ENCODE data around the gene ZNF48.

ZNF48 gene

DNA sequence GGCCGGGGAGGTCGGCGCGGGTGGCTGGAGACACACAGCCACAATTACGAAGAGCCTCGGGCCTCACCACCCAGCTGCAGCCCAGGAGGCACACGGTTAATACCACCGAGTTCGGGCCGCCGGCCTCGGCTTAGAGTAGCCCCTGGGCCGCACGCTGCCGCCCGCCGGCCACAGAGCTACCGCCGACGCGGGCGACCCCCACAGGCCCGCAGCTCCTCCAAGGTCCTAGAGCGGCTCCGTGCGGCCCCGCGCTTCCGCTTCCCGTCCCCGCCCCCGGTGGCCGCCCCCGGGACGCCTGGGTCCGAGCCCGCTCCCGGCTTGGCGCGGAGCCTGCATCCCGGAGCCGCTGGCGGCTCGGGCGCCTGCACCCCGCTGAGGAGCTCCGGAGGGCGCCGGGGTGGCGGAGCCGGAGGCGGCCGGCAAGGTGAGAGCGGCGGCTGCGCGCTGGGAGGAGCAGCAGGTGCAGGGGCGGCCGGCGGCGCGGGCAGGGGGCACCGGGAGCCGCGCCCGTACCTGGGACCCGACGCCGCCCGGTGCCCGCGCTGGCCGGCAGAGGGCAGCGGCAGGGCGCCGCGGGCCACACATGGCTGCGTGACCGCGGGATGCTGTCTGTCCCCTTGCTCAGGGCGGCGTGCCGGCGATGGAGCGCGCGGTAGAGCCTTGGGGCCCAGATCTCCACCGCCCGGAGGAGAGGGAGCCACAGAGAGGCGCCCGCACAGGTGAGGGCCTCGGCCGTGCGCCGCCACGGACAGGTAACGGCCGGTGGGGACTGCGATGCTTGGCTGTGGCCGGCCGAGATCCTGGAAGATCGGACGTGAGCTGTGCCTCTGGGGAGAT lies at the start of gene ZNF48:
ZNF48 (plus strand) TSS at position 266 of the 837 bp plus-strand sequence; CDS start at position 641, 375 bp downstream.
- peak; percentile 80 for DNase-seq (ENCODE audit: low spot score)

DNA sequence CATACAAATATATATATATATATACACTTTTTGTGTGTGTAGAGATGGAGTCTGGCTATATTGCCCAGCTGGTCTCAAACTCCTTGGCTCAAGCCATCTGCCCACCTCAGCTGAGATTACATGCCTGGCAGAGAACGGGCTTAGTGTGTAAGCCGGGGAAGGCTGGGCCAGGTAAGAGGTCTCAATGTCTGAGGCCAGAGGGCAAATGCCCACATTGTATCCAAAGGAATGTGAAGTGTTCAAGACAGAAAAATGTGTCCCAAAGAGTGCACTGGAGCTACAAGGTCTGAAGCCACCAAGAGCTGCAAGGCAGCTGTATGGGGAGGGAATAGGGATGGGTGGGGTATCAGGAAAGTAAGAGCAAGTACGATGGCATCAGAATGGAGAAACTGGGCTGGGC lies 48.9 kb upstream of the ZNF48 start:
- no peak for DNase-seq (ENCODE audit: low spot score)

DNA sequence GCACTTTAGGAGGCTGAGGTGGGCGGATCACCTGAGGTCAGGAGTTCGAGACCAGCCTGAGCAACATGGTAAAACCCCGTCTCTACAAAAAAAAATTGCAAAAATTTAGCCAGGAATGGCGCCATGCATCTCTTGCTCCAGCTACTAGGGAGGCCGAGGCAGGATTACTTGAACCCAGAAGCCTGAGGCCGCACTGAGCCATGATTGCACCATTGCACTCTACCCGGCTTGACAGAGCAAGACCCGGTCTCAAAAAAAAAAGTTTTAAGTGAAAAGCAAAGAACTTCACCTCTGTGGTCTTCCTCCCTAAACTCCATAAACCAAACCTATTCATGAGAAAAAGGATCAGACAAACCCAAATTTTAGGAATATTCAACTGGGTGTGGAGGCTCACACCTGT lies 47.1 kb upstream of the ZNF48 start:
- DNase-seq (ENCODE audit: low spot score) = no peak

DNA sequence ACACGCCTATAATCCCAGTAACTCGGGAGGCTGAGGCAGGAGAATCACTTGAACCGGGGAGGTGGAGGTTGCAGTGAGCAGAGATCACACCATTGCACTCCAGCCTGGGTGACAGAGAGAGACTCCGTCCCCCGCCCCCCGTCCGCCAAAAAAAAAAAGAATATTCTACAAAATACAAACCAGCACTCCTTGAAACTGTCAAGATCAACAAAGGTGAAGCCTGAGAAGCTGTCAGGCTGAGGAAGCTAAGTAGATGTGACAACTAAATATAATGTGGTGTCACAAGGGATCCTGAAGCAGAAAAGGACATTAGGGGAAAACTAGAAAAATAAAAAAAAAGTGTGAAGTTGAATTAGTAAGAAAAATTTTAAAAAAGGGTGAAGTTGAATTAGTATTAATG lies 46.3 kb upstream of the ZNF48 start:
- no peak for DNase-seq (ENCODE audit: low spot score)

DNA sequence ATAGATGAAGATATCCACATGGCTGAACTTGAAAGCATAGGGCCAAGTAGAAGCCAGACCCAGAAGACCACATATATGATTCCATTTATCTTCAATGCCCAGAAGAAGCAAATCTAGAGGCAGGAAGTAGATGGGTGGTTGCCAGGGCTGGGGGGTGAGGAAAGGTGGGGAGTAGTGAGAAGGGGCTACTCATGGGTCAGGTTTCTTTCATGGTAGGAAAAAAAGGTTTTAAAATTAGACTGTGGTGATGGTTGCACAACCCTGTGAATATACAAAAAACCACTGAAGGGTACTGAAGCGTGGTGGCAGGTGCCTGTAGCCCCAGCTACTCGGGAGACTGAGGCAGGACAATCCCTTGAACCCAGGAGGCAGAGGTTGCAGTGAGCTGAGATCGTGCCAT lies 45.5 kb upstream of the ZNF48 start:
- DNase-seq (ENCODE audit: low spot score) = no peak

DNA sequence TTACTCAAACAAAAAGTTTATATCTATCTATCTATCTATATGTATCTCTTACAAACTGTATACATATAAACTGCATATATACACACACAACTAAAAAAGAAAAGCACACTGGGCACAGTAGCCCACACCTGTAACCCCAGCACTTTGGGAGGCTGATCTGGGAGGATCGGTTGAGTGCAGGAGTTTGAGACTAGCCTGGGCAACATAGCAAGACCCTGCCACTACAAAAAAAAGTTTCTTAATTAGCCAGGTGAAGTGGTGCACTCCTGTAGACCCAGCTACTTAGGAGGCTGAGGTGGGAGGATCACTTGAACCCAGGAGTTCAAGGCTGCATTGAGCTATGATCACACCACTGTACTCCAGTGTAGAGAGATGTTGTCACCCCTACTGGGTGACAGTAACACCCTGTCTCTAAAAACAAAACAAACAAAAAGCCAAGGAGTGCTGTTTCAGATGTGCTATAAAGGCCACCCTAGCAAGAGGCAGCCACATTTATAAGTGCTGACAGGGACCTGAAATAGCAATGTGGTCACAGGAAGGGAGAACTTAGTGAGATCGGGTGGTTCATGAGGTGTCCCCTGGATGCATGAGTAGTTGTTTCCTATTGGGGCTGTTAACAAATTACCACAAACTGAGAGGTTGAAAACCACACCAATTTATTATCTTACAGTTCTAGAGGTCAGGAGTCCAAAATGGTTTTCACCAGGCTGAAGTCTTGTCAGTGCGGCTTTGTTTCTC lies 44.9 kb upstream of the ZNF48 start:
- DNase-seq (ENCODE audit: low spot score) = no peak

DNA sequence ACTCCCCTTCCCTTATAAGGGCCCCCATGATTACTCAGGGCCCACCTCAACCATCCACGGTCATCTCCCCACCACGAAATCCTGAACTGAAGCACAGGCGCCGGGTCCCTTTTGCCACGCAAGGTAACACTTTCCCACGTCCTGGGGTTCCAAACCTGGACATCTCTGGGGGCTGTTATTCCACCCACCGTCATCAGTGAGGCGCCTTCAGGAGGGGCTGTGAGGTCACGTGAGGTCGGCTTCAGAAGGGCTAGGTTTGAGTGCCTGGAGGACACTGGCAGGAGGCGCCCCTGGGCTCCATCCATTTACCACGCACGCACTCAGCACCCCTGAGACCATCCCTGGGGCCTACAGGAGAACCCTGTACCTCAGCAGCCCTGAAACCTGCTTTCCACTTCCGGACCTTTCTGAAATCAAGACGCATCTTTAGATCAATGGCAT lies 44.2 kb upstream of the ZNF48 start:
- no peak for DNase-seq (ENCODE audit: low spot score)

DNA sequence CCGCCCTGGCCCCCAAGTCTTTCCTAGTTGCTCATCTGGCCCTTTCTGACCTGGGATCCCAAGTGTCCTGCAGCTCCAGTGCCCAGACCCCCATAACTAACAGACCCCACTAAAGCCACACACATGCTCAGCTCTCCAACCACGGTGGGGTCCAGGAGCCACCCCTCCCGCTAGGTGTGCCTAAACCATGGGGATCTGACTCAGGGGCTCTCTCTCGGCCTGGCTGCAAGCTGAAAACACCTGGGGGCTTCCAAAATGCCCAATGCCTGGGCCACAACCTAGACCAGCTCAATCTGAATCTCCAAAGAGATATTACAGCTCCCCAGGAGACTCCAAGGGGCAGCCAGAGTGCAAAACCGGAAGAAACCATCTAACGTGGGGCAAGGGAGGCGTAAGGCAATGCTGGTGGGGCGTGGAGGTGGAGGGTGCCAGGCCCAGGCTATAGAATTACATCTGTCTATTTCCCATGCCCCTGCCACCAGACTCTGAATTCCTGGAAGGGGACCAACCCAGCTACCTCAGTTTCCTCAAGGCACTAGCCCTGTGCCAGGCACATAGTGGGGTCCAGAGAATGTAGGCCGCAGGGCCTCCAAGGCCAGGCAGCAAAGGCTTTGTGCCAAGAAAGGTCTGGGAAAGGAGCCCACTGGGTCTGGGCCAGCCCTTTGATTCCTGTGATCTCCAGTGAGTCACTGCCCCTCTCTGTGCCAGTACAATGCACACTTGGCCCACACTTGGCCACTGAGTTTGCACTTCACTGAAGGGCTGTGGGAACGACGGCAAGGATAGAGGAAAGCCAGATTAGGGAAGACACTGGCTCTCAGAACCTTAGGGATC lies 43.4 kb upstream of the ZNF48 start:
- no peak for DNase-seq (ENCODE audit: low spot score)

DNA sequence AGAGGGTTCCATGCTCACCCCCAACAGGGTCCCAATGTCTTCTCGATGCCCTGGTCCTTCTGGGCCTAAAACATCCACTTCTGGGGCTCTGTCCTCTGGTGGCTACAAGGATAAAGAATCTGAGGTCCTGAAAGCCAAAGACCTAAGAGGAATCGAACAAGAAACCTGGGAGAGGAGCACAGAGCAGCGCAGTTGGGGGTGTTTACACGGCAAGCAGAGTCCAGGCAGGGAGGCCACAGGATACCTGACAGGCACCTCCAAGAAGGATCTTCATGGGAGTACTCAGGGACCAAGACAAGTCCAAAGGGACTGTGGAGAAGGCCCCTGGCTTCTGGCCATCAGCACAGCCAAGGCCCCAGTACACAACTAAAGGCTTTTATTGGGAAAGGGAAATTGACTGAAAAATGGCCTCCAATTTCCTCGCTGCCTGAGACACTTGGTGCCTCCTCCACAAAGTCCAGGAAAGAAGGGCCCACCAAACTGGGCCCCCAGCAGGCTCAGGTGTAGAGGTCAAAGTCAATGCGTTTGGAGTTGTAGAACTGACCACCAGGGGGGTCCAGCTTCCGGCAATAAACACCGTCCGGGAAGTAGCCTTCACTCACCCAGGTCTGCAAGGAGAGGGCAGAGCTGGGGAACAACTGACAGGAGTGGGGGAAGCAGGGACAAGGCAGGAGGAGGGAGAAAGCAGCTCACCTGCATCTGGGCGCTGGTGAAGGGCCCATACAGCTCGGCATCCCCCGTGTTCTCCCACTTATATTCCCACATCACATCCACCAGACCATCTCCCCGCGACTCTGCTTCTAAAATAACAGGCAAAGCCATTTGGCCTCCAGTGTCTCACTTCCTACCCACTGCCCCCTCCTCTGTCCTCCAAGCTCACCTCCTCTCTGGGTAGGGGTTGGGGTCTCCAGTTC lies 42.5 kb upstream of the ZNF48 start:
- DNase-seq (ENCODE audit: low spot score) = no peak

DNA sequence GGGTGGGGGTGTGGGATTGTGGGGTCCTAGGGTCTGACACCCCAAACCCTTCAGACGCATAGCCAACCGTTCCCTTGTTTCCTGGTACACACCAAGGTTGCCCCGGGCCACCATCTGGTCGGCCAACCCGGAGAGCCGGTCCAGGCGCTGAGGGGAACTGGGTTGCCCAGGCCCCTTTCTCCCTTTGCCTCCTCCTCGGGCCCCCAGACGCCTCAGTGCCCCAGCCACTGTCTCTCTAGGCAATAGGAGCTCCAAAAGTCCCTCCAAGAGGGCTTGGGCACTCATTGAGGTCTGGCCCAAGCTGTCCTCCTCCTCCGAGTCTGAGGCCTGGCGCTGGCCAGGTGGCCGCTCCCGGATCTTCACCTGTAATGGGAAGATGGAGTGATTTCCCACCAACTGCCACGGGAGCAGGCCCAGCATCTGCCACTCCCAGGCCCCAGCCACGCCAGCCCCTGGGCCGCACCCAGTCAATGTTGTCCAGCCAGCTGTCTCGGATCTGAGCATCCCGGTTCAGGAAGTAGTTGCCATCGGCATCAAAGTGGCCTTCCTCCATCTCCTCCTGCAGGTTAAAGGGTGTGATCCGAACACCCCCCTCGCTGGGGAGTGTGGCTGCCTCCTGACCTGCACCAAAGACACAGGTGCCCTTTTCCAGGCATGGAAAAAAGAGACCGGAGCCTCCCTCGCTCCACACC lies 41.6 kb upstream of the ZNF48 start:
- no peak for DNase-seq (ENCODE audit: low spot score)

DNA sequence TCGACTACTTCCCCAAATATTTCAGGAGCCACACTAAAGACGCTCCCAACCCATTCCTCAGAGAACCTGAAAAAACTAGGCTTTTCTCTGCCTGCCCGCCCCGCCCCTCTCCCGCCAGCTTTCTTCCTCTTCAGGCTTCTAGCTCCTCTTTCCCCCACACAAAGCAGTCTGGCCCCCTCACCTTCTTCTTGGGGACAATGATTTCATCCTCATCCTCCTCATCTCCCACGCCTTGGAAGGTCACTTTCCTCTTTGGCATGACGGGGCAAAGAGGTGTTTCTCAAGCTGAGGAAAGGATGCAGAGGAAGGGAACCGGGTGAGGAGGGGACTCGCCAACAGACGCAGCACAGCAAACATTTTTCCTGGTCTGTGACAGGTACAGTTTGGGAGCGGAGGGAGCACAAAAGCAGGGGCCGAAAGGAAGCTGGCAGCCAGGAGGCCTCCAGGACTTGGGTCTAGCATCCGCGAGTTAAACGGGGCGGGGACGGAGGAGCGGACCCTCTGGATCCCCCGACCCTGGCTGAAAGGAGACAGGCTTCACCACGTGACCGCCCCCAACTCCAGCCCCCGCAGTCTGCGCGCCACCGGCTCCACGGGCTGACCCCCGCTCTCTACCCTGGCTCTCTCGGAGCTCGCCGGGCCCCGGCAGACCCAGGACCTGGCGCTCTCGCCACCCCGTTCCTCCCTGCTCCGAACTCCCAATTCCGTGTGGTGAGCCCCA lies 40.6 kb upstream of the ZNF48 start:
- no peak for DNase-seq (ENCODE audit: low spot score)

DNA sequence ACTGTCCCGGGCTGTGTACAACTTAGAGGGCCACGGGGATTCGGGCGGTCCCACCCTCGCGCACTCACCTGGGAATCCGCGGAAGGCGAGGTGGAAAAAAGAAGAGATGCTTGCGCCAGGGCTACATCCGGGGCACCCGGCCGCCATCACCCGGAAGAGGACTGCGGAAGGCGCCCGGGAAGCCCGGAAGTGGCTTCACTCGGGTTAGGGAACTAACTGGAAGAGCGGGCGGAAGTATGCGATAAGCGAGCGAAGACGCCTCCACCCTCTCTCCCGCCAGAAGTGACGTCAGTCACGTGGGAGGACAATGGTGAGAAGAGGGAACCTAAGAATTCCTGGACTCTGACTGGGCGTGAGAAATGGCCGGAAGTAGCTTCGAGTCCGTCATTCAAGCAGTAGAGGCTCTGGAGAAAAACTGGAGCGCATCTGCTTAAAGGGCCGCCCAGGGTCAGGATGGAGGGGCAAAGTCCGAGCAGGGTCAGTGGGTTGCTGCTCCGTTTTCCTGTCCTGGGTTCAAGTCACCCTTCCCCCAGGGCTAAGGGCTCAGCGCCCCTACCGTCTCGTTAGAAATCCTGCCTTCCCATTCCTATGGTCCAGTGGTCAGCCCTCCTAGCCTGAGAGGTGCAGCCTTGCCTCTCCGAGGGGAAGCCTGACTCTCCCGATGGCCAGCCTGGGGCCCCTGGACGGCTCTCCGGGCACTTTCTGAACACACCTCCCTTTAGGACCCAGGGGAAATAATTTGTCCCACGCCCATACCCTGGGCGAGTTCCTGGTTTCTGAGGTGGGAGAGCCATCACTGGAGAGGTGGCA lies 39.9 kb upstream of the ZNF48 start, which contains the start of gene CD2BP2:
CD2BP2 (minus strand) TSS at position 165 of the 810 bp plus-strand sequence. CDS start 627 bp downstream, outside the sequence.
- peak; percentile 90 for DNase-seq (ENCODE audit: low spot score)

DNA sequence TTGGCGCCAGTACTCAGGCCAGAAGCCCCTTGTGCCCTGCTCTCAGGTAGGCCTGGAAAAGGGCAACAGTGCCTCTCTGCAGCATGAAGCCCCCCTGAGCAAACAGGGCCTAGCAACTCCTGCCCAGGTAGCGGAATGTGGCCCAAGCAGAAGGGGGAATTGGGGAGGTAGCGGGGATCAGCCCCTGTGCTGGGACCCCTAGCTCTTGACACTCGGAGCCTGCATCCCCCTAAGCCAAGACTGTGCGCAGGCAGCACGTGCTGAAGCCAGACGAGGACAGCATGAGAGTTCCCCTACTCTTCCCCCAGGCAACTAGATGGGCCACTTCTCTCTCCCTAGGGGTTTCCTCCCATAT lies 39.3 kb upstream of the ZNF48 start:
- DNase-seq (ENCODE audit: low spot score) = no peak

DNA sequence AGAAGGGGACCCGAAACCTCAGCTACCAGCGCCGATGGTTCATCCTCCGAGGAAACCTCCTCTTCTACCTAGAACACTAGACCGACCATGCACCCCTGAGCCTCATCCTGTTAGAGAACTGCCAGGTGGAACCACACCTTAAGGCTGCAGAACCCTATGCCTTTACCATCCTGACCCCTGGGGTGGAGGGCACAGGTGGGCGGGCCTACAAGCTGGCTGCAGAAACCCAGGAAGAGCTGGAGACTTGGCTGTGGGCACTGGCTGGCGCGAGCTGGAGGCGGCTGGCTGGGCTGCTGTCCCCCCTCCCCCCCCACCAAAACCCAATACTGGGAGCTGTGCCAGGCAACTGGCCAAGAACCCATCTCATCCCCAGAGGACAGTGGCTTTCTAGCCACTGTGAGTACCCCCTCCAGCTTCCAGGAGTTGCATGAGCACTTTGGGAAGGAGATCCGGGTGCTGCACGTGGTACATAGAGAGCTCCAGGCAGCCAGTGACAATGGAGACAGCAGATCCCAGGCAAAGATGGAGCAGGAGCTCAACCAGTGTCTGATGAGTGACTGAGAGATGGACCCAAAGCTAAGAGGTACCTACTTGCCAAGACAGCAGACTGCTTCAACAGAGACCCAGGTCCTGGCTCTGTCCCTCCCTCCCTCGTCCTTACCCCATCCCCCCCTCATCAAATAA lies 38.7 kb upstream of the ZNF48 start:
- no peak for DNase-seq (ENCODE audit: low spot score)

DNA sequence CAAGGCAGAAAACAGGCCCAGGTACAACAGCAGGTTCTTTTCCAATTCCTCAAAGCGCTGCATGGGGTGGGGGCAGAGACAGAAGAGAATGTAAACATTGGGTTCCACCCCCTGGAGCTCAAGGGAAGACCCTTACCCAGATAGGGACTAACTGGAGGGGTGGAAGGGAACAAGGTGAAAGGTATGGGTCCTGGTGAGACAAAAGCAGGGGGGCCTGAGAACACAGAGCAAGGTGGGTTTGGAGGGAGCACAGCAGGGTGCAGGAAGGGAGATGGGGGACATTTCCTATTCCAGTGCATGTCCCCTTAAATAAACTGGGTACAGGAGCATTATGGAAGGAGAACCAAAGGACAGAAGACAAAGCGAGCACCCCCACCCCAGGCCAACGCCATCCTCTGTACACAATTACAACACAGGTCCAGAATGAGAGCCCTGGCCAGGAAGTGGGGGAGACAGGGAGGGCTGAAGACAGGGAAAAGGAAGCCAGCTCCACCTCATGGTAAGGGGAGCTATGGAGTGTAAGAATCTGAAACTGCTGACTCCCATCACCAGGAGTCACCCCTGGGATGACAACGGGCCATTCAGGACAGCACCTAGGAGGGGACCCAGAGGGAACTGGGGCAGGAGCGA lies 38.0 kb upstream of the ZNF48 start:
- DNase-seq (ENCODE audit: low spot score) = no peak

DNA sequence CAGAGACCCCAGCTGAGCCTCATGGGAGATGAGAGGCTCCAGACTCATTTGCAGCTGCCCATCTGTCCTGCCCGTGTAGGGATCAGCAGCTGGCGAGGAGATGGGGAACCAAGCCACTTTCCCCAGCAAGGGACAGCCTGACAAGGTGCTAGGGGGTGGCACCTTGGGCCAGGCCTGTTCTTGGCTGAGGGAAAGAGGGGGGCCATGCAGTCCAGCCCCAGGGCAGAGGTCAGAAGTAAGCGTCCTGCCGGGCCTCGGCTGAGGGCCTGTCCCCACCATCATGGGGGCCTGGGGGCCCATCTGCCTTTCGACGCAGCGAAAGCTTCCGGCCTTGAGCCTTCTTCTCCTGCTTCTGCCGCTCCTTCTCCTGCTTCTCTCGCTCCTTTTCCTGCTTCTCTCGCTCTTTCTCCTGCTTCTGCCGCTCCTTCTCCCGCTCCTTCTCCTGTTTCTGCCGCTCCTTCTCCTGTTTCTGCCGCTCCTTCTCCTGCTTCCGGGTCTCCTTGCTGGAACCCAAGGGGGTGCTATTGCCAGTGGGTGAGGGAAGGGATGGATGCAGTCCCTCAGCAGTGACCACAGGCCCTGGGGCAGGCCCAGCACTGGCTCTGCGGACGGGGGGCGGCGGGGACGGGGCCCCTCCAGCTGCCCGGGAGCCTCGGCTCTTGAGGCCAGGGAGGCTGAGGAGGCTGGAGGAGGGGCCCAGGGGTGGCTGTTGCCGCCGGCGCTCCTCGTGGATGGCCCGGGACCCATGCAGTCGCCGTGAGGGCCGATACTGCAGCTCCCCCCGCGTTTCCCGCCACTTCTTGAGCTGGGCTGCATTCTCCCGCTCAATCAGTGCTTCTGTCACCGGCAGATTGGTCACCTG lies 37.3 kb upstream of the ZNF48 start:
- no peak for DNase-seq (ENCODE audit: low spot score)

DNA sequence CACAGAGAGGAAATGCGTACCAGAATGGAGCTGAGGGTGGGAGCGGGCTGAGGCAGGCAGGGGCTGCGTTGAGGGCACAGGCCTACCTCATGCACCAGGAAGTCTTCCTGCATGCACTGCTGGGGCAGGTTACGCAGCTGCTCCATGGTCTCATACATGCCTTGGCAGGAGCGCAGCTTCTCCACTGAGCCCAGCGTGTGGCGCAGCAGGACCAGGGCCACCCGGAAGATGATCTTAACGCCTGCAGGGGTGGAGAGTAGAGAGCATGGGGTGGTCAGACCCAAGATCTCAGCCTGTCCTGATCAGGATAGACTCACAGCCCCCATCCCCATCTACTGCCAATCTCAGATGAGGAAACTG lies 36.7 kb upstream of the ZNF48 start:
- DNase-seq (ENCODE audit: low spot score) = no peak
